Measurements from ENCODE around the gene ASIP.

ASIP gene

GRCh38 chr20:34312544-34313217 lies 71.5 kb downstream of the ASIP start:
- peak; percentile 99 for DNase-seq

GRCh38 chr20:34315236-34315635 lies 74.0 kb downstream of the ASIP start:
- DNase-seq: no peak

- peak; percentile 77 to 94 for DNase-seq
These were observed 75.1 kb downstream of the ASIP start for GRCh38 chr20:34316196-34316814.

All from SW 1271 (cell line).